ENCODE data around the gene TYMS.

- TF ChIP-seq CTCF (IDR thresholded peaks at IDR 0.05) = no peak
- no peak for TF ChIP-seq POLR2AphosphoS5 (IDR thresholded peaks at IDR 0.05; ENCODE audit: low read depth, low read length)
- TF ChIP-seq TCF7L2 (IDR thresholded peaks at IDR 0.05; ENCODE audit: low read depth, low read length) = no peak
These were observed 50.6 kb downstream of the TYMS start for GRCh38 chr18:708096-708495.

Measured in Panc1 (cell line).